ENCODE data around the gene FBXL14. TPM values are rescaled to one million over a fixed set of nuclear protein-coding genes. Genes with fewer than 3 reads are reported as not detected.

FBXL14 gene
- total and polyA plus RNA-seq, 10 donors, result 1.9 to 21.4 (median 18.7) TPM

- Histone ChIP-seq H3K4me3 (peak overlapping the region; percentile 32 to 63 (median 39)), H3K4me1 (peaks cover 12 to 65% (median 44%) of the 10 kb centered on the region in 6 donors), H3K27me3 (replicated peaks in 1 of 7) (no peaks in the 10 kb centered on the region), H3K27ac (peak overlapping the region; percentile 58 to 89 (median 84)), H3K36me3 (no peaks in the 10 kb centered on the region), H3K9me3 (no peaks in the 10 kb centered on the region)
- WGBS, 5 donors, result 14 to 34% (median 18%) methylated on average over 11 to 12 of the region's 12 CpGs
- intact Hi-C loops (cut with DNase I; ENCODE audit: low total_unique reads), result no loop called here
- TF ChIP-seq POLR2AphosphoS5 (IDR thresholded peaks at IDR 0.05) (peak; percentile 68 to 72 (median 72)), CTCF (IDR thresholded peaks at IDR 0.05 in 8 of 11, conservative IDR thresholded peaks at IDR 0.05 in 3 of 11) (no peak), POLR2A (IDR thresholded peaks at IDR 0.05) (no peak)
- peak; percentile 89 for DNase-seq
These were observed 11.7 kb upstream of the FBXL14 start for GRCh38 chr12:1606021-1606622.

- peak overlapping the region; percentile 32 to 63 (median 39) for H3K4me3 ChIP-seq
- peak overlapping the region; percentile 58 to 89 (median 84) for H3K27ac ChIP-seq
- H3K9me3 ChIP-seq, result no peaks in the 10 kb centered on the region
- DNase-seq, result peak; percentile 87
- H3K4me1 ChIP-seq, result peaks cover 13 to 70% (median 49%) of the 10 kb centered on the region in 6 donors
- intact Hi-C loops (cut with DNase I; ENCODE audit: low total_unique reads), result no loop called here
- TF ChIP-seq POLR2A (IDR thresholded peaks at IDR 0.05) (no peak), POLR2AphosphoS5 (IDR thresholded peaks at IDR 0.05) (peak; percentile 16 to 62 (median 34)), CTCF (IDR thresholded peaks at IDR 0.05 in 8 of 11, conservative IDR thresholded peaks at IDR 0.05 in 3 of 11) (peak; percentile 61 to 88 (median 81))
- no peaks in the 10 kb centered on the region for H3K36me3 ChIP-seq
- WGBS, 5 donors, result 3 to 4% (median 4%) methylated on average over 22 of the region's 22 CpGs
- H3K27me3 ChIP-seq (replicated peaks in 1 of 7), result no peaks in the 10 kb centered on the region
These were observed 11.0 kb upstream of the FBXL14 start for GRCh38 chr12:1605129-1606020.

- 67 to 87% (median 83%) methylated on average over 3 of the region's 3 CpGs for WGBS, 5 donors
- TF ChIP-seq CTCF (IDR thresholded peaks at IDR 0.05 in 8 of 11, conservative IDR thresholded peaks at IDR 0.05 in 3 of 11), result no peak
- no peak for TF ChIP-seq POLR2A (IDR thresholded peaks at IDR 0.05)
- no peak for TF ChIP-seq POLR2AphosphoS5 (IDR thresholded peaks at IDR 0.05)
- Histone ChIP-seq H3K27me3 (replicated peaks in 1 of 7) (no peaks in the 10 kb centered on the region), H3K36me3 (no peaks in the 10 kb centered on the region), H3K4me1 (peaks cover 13 to 67% (median 49%) of the 10 kb centered on the region in 6 donors), H3K4me3 (no peak overlapping the region), H3K9me3 (no peaks in the 10 kb centered on the region), H3K27ac (no peak overlapping the region)
- no peak for DNase-seq
- intact Hi-C loops (cut with DNase I; ENCODE audit: low total_unique reads), result no loop called here
These were observed 10.1 kb upstream of the FBXL14 start for GRCh38 chr12:1604464-1604863.
